Pulmonary artery endothelial cell (primary cell): Measurements from ENCODE around the gene GLUD1. TPM values are rescaled to one million over a fixed set of nuclear protein-coding genes. Genes with fewer than 3 reads are reported as not detected.
"Not testable (repeated sequence)": the region's sequence is repeated elsewhere in the genome, so short reads cannot be mapped to it uniquely, and the experiment has no call there.

ENCODE experiments used
- DNase-seq: peaks from one replicate; pipeline ENCODE4 v3.0.0-alpha.2; 2011; ENCODE audit warnings: low read depth, low spot score
- total RNA-seq: library from RNA; depleted of rRNA; stranded (reverse); fragments of >200 nt; gene quantifications from 2 replicates; pipeline ENCODE4 v1.2.3, GENCODE V29; 2014

The GLUD1 gene
- total RNA-seq: 224 and 228 TPM in 2 replicates

- peak; percentile 66 for DNase-seq
These were observed at the start of gene GLUD1, which contains the start of gene SHLD2 for GRCh38 chr10:87094373-87095235. TSS of gene GLUD1 (minus strand) at chr10:87094843. CDS start at chr10:87094769, 74 bp downstream. TSS of gene SHLD2 (plus strand) at chr10:87095206. CDS start at chr10:87151355, 56,149 bp downstream.

- not testable (repeated sequence) for DNase-seq
These were observed 48.4 kb upstream of the GLUD1 start for GRCh38 chr10:87143109-87143418.

GRCh38 chr10:87142230-87143108 lies 47.8 kb upstream of the GLUD1 start:
- not testable (repeated sequence) for DNase-seq

- not testable (repeated sequence) for DNase-seq
These were observed 42.8 kb upstream of the GLUD1 start for GRCh38 chr10:87137478-87137877.

GRCh38 chr10:87134440-87134839 lies 39.8 kb upstream of the GLUD1 start:
- not testable (repeated sequence) for DNase-seq

GRCh38 chr10:87133936-87134335 lies 39.3 kb upstream of the GLUD1 start:
- DNase-seq: not testable (repeated sequence)

- peak; percentile 30 for DNase-seq
These were observed 37.5 kb upstream of the GLUD1 start for GRCh38 chr10:87132176-87132575.

- DNase-seq: not testable (repeated sequence)
These were observed 33.0 kb upstream of the GLUD1 start for GRCh38 chr10:87127607-87128156.

GRCh38 chr10:87127048-87127447 lies 32.4 kb upstream of the GLUD1 start:
- not testable (repeated sequence) for DNase-seq

- not testable (repeated sequence) for DNase-seq
These were observed 28.7 kb upstream of the GLUD1 start for GRCh38 chr10:87123351-87123750.

- DNase-seq: not testable (repeated sequence)
These were observed 24.4 kb upstream of the GLUD1 start for GRCh38 chr10:87119029-87119428.

- not testable (repeated sequence) for DNase-seq
These were observed 23.5 kb upstream of the GLUD1 start for GRCh38 chr10:87118122-87118521.

- no peak for DNase-seq
These were observed 10.9 kb upstream of the GLUD1 start for GRCh38 chr10:87105446-87106124.

- not testable (repeated sequence) for DNase-seq
These were observed 10.1 kb upstream of the GLUD1 start for GRCh38 chr10:87104727-87105126.

- DNase-seq: no peak
These were observed 7.4 kb upstream of the GLUD1 start for GRCh38 chr10:87101996-87102395.

- no peak for DNase-seq
These were observed 748 bp upstream of the GLUD1 start for GRCh38 chr10:87095236-87095945.

- no peak for DNase-seq
These were observed 841 bp downstream of the GLUD1 start for GRCh38 chr10:87093632-87094372.

GRCh38 chr10:87092861-87093631 lies 1.6 kb downstream of the GLUD1 start:
- no peak for DNase-seq

GRCh38 chr10:87092376-87092860 lies 2.2 kb downstream of the GLUD1 start:
- DNase-seq: no peak
